Caco-2 (cell line): ENCODE measurements around the gene SBNO2. TPM values are rescaled to one million over a fixed set of nuclear protein-coding genes. Genes with fewer than 3 reads are reported as not detected.

Experiments
- BruUV-seq: library from RNA; stranded (reverse); fragments of 400-500 nt; replicated peaks from 2 replicates; lab custom pipeline; 2021; lab: Mats Ljungman, UMichigan
- CTCF ChIA-PET: fragments of 300-600 bp; sonication (Branson Sonifier 250); formaldehyde crosslinking; loops from one replicate; lab custom pipeline; 2022; ENCODE audit warnings: antibody characterized with exemption; lab: Charles Lee
- POLR2A ChIA-PET: fragments of 300-600 bp; sonication (Branson Sonifier 250); formaldehyde crosslinking; loops from one replicate; lab custom pipeline; 2022; ENCODE audit warnings: antibody characterized with exemption; lab: Charles Lee
- DNase-seq, 2 experiments: peaks; one replicate each; pipeline versions ENCODE4 v3.0.0 to v3.0.0-alpha.2; 2020 to 2022
- H3K27me3 ChIP-seq: replicated peaks from 2 replicates; pipeline ENCODE4 v1.6.0; 2011; ENCODE audit warnings: low read length; ENCODE audit not compliant: control insufficient read depth, insufficient read depth
- H3K36me3 ChIP-seq: 2 replicates; pipeline ENCODE4 v1.5.1; 2011; ENCODE audit warnings: low read length; ENCODE audit not compliant: control insufficient read depth, insufficient read depth
- H3K4me1 ChIP-seq: fragments of 250-450 bp; sonication (Bioruptor Pico); 2 replicates; pipeline ENCODE4 v1.5.1; 2020; ENCODE audit warnings: mild to moderate bottlenecking
- H3K4me3 ChIP-seq: 2 replicates; pipeline ENCODE4 v1.5.1; 2011; ENCODE audit warnings: low read depth, mild to moderate bottlenecking, control low read depth, low read length
- H3K9me3 ChIP-seq: fragments of 250-450 bp; sonication (Bioruptor Pico); 2 replicates; pipeline ENCODE4 v1.5.1; 2020; ENCODE audit warnings: mild to moderate bottlenecking, moderate library complexity
- H3K27ac Mint-ChIP-seq: one replicate; pipeline ENCODE4 v1.8.0; 2022; ENCODE audit warnings: mixed read lengths; ENCODE audit not compliant: unreplicated experiment
- H3K27me3 Mint-ChIP-seq: one replicate; pipeline ENCODE4 v1.8.0; 2022; ENCODE audit warnings: mixed read lengths; ENCODE audit not compliant: insufficient read depth, unreplicated experiment
- H3K36me3 Mint-ChIP-seq: one replicate; pipeline ENCODE4 v1.8.0; 2022; ENCODE audit warnings: mild to moderate bottlenecking, mixed read lengths; ENCODE audit not compliant: insufficient read depth, unreplicated experiment
- H3K4me1 Mint-ChIP-seq: one replicate; pipeline ENCODE4 v1.8.0; 2022; ENCODE audit warnings: low read depth, mixed read lengths; ENCODE audit not compliant: unreplicated experiment
- H3K4me3 Mint-ChIP-seq: one replicate; pipeline ENCODE4 v1.8.0; 2022; ENCODE audit warnings: mild to moderate bottlenecking, moderate library complexity, mixed read lengths; ENCODE audit not compliant: unreplicated experiment
- H3K9me3 Mint-ChIP-seq: one replicate; pipeline ENCODE4 v1.8.0; 2022; ENCODE audit warnings: mixed read lengths; ENCODE audit not compliant: unreplicated experiment
- CTCF ChIP-seq, 2 experiments: fragments of 200-600 bp in 1 of 2; IDR thresholded peaks; 1 replicate in 1 of 2; 2 replicates in 1 of 2; pipeline versions ENCODE4 v1.5.1 to v1.8.0; 2011 to 2022; ENCODE audit warnings: antibody characterized with exemption in 1 of 2, control low read depth in 1 of 2, inconsistent platforms in 1 of 2, low read depth in 1 of 2, low read length in 1 of 2, mild to moderate bottlenecking in 1 of 2, moderate library complexity in 1 of 2; ENCODE audit not compliant: insufficient read depth in 1 of 2, severe bottlenecking in 1 of 2, unreplicated experiment in 1 of 2
- intact Hi-C: fragments of 100-400 bp; cut with micrococcal nuclease; formaldehyde crosslinking; loops from one replicate; pipeline ENCODE4 v1.10.0; 2022; ENCODE audit not compliant: unreplicated experiment
- total RNA-seq: library from RNA; stranded (reverse); gene quantifications from 2 replicates; pipeline ENCODE4 v1.2.3, GENCODE V29; 2022

The SBNO2 gene
- total RNA-seq, 1 experiment from 2014 or later: 41.2 TPM

GRCh38 chr19:1069009-1069779, 104.9 kb downstream of the SBNO2 start:
- no peak overlapping the region for H3K4me3 ChIP-seq
- POLR2A ChIA-PET: no interaction called here
- no peaks in the 10 kb centered on the region for H3K9me3 ChIP-seq
- no TSS peak for BruUV-seq
- intact Hi-C loops: no loop called here
- no peaks in the 10 kb centered on the region; the same call in 1 of the 2 replicates for H3K36me3 ChIP-seq
- CTCF ChIA-PET: no interaction called here
- H3K27ac Mint-ChIP-seq: peak overlapping the region; percentile 21
- peaks cover 12% of the 10 kb centered on the region for H3K4me1 ChIP-seq
- no peaks in the 10 kb centered on the region for H3K9me3 Mint-ChIP-seq
- H3K27me3 ChIP-seq: no peaks in the 10 kb centered on the region
- H3K4me1 Mint-ChIP-seq: peaks cover 7% of the 10 kb centered on the region
- TF ChIP-seq CTCF (IDR thresholded peaks at IDR 0.05; ENCODE audit: insufficient read depth in 1 of 2, low read depth in 1 of 2, low read length in 1 of 2, severe bottlenecking in 1 of 2, unreplicated experiment in 1 of 2): no peak
- no peak for DNase-seq
- no peaks in the 10 kb centered on the region for H3K27me3 Mint-ChIP-seq
- H3K36me3 Mint-ChIP-seq: peaks cover 50% of the 10 kb centered on the region
- no peak overlapping the region for H3K4me3 Mint-ChIP-seq

- intact Hi-C loops: no loop called here
These were observed 105.8 kb downstream of the SBNO2 start for GRCh38 chr19:1068009-1069001.

More at GRCh38 chr19:1068009-1069001, 105.8 kb downstream of the SBNO2 start:
- H3K36me3 Mint-ChIP-seq: peaks cover 53% of the 10 kb centered on the region
- H3K27ac Mint-ChIP-seq: peak overlapping the region; percentile 21
- no peaks in the 10 kb centered on the region for H3K27me3 ChIP-seq
- peaks cover 15% of the 10 kb centered on the region for H3K4me1 ChIP-seq
- POLR2A ChIA-PET: no interaction called here
- no peak overlapping the region for H3K4me3 Mint-ChIP-seq
- BruUV-seq: no TSS peak
- CTCF ChIA-PET: no interaction called here
- H3K4me3 ChIP-seq: no peak overlapping the region
- H3K4me1 Mint-ChIP-seq: peaks cover 7% of the 10 kb centered on the region
- TF ChIP-seq CTCF (IDR thresholded peaks at IDR 0.05; ENCODE audit: insufficient read depth in 1 of 2, low read depth in 1 of 2, low read length in 1 of 2, severe bottlenecking in 1 of 2, unreplicated experiment in 1 of 2): no peak
- no peaks in the 10 kb centered on the region for H3K27me3 Mint-ChIP-seq
- H3K9me3 Mint-ChIP-seq: no peaks in the 10 kb centered on the region
- H3K36me3 ChIP-seq: no peaks in the 10 kb centered on the region
- no peak for DNase-seq
- no peaks in the 10 kb centered on the region for H3K9me3 ChIP-seq
